GM12892 (cell line): ENCODE results near the gene GNAO1.

ENCODE experiments used
- POLR2A ChIP-seq: IDR thresholded peaks from 2 replicates; pipeline ENCODE4 v1.6.1; 2011; ENCODE audit warnings: low read depth, low read length, control low read depth
- POLR2AphosphoS5 ChIP-seq: IDR thresholded peaks from 2 replicates; pipeline ENCODE4 v1.6.1; 2011; ENCODE audit warnings: low read depth, low read length, control low read depth
- TAF1 ChIP-seq: IDR thresholded peaks from 2 replicates; pipeline ENCODE4 v1.6.1; 2011; ENCODE audit warnings: low read depth, mild to moderate bottlenecking, control low read depth, low read length, borderline replicate concordance

DNA sequence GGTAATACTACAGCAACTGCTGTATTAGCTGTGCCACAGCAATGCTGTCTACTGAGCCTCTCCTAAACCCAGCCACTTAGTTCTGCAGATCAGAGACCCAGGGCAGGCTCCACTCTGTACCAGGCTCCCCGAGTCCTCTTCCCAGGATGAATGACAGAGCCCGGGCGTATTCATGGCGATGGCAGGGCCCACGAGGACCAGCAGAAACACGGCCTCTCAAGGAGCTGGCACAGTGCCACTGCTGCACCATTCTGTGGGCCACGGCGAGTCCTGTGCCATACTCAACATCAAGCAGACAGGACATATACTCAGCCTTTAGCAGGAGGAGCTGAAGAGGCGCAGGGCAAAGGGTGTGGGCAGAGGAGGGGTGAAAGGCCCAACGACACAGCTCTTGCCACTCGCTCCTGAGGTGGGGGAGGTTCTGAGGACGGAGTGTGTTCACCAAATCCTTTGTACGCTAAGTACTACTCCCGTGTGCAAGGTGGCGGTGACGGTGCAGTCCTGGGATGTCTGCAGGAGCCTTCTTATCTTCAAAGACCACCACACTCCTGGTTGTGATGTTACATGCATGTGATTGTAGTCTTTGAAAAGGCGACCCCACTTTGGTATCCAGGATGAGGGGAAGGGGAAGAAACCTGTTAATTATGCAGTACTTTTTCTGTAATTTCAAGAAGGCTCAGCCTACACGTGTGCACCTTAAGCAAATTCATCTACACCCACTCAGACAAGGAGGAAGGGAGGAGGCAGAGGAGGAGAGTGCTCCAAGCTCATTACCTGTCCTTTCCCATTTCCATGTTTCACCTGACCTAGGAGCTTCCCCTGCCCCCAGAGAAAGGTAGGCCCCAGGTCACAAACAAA is 136.0 kb downstream of the GNAO1 start:
- TF ChIP-seq POLR2A, result no peak
- no peak for TF ChIP-seq TAF1
- TF ChIP-seq POLR2AphosphoS5, result no peak
